ENCODE results near the gene CCDC106.

Gene CCDC106

DNA sequence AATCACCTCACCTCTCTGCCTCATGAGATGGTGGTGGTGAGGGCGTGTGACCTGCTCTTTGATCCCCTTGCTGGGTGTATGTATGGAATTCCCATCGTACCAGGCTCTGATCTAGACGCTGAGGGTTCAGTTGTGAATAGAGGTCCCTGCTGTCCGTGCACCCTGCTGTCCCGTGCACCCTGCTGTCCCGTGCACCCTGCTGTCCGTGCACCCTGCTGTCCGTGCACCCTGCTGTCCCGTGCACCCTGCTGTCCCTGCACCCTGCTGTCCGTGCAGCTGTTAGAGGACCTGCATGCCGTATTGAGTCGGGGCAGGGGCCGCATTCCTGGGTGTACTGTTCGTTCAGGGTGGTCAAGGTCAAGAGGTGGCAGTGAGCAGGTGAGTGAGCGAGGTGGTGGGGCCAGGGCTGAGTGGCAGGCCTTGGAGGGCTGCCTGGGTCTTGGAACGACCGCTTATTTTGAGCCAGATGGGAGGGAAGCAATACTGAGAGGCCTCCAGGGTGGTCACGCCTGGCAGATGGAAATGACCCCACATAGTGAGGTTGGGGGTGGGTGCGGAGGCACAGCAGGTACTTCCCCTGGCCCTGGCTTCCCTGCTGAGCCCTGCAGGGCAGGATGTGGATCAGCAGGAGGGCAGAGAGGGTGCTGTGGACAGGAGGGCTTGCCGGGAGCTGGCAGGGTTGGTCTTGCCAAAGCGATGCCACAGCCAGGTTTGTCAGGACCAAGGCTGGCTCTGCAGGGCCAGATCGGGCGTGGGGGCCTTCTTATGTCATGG is 22.5 kb downstream of the CCDC106 start:
- DNase-seq: no peak

DNA sequence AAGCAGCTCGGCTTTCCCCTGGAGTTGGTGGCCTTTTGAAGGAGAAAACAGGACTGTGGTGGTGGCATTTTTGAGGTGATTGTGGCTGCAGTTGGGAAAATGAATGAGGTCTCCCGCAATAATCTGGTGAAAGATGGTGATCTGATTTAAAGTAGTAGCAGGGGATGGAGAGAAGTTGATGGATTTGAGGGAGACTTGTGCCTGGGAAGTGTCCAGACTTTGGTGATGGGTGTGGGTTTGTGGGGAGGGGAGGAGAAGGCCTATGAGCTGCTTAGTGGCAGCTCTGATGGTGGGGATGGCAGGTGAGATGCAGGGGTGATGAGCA is 23.0 kb downstream of the CCDC106 start:
- DNase-seq: no peak

DNA sequence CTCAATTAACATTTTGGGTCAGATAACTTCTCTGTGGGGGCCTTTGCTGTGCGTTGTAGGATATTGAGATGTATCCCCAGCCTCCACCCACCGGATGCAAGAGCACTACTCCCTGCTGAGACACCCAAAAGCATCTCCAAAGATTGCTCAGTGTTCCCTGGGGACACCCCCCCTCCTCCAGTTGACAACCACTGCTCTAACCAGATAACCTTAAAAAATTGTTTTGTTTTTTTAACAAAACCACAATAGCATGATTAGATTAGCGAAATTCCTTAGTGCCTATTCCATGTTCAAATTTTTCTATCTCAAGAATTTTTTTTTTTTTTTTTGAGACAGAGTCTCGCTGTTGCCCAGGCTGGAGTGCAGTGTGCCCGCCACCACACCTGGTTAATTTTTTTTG is 24.4 kb downstream of the CCDC106 start:
- DNase-seq: peak; percentile 27

DNA sequence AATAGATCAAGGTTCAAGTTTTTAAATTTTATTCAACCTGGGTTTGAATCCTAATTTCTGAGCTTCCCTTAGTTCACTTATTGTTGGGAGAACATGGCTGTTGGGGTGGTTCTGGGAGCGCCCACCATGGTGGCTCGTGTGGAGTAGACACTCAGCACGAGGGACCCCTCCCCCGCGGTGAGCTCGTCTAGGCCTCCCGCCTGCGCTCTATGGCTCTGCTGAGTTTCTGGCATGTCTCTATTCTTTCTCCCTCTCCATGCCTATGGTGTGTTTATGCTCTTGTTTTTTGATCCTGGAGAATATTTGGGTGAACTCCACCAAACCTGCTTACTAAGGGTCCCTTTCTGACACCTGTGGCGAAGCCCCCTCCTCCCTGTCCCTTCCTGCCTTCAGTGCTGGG is 25.5 kb downstream of the CCDC106 start:
- no peak for DNase-seq

DNA sequence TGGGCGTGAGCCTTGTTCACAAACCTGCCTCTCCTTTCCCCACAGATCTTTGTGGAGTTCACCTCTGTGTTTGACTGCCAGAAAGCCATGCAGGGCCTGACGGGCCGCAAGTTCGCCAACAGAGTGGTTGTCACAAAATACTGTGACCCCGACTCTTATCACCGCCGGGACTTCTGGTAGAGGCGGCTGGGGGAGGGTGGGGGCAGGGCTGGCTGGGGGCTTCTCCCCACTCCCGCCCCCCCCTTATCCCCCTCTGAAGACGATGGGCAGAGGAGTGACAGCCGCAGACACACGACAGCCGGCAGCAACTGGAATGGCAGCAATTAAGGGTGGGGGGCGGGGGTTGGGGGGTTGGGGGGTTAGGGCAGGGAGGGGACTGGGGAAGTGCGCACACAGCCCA is 25.9 kb downstream of the CCDC106 start:
- DNase-seq: no peak

DNA sequence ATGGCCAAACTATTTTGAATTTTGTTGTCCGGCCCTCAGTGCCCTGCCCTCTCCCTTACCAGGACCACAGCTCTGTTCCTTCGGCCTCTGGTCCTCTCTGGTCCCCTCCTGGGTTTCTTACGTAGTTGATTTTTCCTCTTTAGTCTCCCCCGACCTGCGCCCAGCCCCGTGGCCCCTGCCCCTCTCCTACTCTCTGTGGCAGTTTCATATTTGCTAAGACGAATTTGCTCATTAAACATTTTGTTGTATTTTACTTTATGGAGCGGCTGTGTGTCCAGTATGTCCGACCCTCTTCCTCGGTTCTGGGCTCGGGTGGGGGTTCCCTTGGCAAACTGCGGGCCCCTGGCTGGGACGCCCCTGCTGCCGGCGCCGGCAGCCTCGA is 26.4 kb downstream of the CCDC106 start:
- no peak for DNase-seq

DNA sequence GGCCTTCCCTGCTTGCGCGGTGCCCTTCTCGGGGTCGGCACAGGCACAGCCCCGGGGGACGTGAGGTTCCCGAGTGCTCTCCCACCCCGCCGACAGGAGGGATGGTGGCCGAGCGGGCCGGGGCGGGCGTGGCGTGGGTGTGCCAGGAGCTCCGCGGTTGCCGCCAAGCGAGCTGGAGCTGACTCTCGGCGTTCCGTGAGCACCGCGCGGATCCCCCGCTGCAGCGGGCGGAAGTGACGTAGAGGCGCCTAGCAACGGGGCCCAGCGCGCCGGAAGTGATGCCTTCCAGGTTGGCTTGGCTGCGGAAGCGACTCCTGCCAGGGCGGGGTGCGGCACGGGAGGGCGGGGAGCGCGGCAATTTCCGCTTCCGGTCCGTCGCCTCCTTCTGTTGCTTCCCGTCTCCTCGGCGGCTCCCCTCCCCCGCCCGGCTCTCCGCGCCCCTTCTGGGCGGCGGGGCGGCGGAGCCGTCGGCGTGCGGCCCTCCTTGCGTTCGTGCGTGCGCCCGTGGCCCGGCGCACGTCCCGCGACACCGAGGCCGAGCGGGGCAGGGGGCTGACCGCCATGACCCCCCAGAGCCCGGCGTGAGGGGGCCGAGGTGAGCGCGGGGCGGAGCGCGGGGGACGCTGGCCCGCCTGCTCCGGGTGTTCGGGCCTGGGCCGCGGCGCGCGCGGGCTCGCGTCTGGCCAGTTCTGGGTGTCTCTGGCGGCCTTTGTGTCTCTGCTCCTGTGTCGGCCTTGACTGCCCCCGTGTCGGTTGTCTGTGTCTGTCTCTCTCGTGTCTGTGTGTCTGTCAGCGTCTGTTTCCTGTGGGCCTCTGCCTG is 27.0 kb downstream of the CCDC106 start, which contains the start of gene EPN1:
TSS of gene EPN1 (plus strand) at position 386 of the 820 bp plus-strand sequence. CDS start 3,402 bp downstream, outside the sequence.
- peak; percentile 97 for DNase-seq

DNA sequence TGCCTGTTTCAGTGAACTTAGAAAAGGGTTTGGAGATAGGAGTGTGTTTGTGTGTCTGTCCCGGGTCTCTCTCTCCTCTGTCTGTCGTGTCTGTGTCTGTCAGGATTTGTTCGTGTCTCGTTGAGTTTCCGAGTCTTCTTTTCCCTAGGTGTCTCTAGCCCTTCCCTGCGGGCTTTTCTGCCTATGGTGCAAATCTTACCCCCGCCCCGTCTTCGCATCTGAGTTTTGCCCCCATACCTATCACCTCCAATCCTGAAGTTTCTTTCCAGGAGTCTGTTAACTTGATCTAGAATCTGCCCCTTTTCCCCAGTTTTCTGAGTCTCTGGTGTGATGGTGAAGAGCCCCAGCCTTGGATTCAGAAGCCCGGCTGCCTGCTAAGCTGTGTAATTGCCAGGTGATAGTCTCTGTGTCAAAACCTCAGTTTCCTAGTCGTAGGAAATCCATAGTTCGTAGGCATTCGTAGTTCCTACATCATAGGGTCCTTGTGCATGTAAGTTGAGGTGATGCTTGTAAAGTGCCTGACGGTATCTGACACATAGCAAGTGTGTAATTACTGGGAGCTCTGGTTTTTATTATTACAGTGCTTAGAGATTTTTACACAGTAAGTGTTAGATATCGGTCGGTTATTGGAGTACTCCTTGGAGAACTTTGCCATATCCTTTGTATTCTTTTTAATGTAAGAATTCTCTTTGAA is 27.8 kb downstream of the CCDC106 start:
- DNase-seq: no peak

DNA sequence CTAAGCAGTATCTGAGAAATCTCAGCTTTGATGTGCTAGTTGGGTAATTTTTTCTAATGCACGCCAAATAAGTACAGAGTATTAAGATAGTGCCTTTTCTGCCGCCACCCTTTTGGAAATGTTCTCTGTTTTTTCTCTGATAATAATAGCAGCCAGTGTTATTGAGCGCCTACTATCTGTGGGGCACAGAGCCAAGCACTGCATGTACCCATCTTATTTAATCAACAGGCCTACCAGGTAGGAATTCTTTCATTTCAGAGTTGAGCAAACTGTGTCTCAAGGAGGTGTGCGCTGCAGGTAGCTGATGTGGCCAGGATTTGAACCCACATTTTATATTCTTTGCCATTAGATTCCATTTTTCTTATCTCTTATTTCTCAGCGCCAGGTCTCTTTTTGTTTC is 28.4 kb downstream of the CCDC106 start:
- DNase-seq: peak; percentile 91

DNA sequence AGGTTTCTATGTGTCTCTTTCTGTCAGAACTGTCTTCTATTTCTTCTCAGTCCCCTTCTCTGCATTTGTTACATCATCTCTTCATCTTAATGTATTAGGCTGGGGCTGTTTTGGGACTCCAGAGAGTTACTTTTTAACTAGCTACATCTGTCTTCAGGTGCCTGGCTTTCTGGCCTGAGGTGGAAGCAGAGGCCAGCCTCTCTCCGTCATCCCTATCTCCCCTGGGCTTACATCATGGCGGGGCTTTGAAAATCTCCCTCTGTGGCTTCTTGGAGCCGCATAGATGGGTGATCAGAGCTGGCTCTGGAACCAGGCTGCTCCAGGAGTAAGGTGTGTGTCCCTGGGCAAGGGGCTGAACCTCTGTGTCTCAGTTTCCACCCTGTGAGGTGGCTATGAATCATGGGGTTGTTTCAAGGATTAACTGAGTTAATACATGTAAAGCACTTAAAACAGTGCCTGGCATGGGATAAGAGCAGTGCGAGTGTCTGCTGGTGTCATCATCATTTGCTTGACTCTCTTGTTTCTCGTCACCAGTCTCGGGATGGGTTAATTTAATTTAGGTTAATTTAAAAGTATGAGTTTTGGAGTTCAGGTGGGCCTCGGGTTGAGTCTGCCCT is 29.0 kb downstream of the CCDC106 start:
- no peak for DNase-seq

DNA sequence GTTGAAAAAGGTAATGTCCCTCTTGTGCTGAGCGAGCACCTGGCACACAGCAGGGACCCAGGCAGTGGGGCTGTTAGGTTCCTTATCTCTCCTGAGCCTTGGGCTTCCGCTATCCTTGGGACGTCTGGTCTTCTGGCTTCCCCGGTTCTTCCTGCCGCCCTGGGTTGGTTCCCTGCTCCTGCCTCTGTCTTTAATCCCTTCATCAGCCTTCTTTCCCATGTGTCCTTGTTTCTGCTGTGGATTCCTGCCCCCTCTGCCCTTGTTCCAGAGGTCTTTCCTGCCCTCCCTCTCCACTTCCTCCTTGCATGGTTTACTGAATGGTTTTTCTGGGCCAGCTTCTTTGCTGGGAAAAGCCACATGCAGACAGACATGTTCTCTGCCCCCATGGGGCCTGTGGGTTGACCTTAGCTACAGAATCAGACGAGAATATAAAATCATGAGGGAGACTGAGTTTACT is 29.6 kb downstream of the CCDC106 start:
- DNase-seq: no peak

DNA sequence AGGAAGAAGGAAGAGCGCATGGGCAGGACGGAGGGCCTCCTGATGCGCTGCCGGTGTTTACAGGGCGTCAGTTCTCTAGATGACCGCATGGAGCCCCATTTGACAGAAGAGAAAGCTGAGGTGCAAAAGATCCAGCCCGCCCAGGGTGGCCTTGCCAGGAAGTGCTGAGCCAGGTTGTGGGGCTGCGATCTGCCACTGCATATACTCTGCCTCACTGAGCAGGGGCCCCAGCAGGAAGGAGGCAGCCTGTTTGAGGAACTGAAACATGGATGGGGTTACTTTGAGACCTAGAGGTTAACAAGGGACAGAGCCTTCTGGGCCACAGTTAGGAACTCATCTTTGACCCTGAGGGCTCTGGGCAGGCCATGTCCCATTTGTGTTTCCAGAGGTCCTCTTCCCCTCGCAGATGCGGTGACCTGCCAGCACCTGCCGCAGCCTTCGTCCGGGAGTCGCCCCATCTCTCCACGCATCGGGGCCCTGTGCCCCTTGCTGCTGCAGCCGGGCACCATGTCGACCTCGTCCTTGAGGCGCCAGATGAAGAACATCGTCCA is 30.2 kb downstream of the CCDC106 start:
- DNase-seq: no peak

DNA sequence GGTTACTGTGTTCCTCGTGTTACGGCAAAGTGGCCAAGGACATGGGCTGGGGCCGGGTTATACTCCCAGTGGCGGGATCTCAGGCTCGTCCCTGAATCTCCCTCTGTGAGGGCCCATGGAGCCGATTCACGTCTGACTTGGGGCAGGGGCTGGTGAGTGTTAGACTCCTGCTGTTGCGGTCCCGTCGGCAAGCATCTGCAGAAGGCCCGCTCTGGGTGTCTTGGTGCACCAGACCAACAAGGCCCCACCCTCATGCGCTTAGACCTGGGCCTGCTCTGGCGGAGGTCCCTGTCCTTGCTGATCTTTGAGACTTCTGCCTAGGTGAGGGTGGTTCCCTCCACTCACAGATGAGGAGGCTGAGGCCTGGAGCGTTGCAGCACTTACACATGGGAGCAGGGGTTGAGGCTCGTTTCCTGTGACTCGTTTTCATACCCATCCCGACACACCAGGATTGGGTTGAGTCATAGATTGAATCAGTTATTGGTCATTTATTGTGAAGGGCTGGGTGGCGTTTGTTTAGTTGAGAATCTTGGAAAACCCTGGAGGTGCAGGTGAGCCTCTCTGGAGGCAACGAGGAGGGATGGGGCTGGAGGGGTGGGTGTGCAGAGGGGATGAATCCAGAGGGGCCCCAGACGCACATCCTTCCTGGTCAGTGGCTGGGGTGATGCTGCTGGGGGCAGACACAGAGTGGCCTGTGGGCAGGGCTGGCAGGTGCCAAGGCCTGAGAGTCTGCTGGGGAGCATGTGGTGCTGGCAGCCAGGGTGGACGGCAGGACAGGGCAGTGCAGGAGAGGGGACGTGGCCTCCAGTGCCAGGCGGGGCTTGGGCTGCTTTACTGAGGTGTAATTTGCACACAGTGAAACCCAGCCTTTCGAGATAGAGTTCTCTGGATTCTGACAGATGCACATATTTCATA is 31.6 kb downstream of the CCDC106 start:
- no peak for DNase-seq

DNA sequence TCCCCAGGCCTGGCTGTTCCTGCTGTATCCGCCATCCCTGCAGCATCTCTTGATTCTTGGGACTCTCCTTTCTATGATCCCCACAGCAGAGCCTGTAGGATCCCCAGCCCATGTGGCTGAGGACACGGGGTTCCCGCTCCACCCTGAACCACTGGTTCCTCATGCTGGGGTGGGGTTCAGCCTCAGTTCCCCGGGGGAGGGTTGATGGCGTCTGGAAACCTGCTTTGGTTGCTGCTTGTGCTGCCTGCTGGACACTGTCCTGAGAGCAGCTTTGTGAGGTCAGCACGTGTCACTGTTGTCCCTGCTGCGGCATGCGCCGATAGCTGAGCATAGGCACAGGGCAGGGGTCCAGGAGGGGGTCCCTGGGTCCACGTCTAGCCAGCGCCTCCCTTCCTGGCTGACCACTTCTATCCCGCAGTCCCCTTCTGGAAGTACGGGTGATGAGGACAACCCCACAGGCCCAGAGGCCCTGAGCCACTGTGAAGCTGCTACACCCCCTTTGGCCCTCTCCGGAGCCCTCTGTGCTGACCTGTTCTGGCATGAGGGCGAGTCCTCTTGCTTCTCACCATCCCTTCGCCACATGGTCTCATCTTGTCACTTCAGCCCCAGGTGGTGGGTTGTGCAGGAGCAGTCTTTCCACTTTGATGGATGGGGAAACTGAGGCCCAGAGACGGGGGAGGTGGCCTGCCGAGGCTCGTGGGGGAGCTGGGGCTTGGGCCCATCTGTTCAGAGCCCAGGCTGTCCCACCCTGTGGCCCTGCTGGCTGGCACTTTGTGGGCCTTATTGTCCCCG is 32.5 kb downstream of the CCDC106 start:
- DNase-seq: no peak

DNA sequence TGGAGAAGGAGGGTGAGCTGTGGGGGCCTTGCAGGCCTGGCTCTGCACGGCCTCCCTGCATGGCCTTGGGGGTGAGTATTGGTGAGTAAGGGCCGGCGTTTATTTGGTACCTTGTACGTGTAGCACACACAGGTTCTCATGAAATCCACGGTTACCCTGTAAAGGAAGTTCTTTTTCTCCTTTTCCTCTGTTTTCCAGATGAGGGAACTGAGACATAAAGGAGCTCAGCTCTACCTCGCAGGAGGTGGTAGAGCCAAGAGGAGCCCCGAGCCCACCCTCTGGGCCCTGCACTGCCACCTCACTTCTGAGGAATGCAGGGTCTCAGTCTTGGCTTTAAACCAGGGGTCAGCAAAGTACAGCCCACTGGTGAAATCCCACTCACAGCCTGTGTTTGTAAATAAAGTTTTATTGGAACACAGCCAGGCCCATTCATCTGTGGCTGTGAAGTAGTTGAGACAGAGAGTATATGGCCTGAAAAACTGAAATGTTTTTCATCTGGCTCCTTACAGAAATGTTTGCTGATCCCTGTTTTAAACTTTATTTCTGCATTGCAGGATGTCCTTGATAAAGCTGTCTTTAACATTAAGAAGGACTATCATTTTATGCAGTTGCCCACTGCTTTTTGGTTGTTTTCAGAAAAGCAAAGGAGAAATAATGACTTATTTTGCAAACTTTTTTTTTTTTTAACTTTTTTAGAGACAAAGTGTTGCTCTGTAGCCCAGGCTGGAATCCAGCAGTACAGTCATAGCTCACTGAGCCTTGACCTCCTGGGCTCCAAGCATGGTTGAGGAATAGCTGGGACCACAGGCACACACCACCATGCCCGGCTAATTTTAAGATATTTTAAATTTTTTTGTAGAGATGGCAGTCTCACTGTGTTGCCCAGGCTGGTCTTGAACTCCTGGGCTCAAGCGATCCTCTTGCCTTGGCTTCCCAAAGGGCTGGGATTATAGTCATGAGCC is 33.4 kb downstream of the CCDC106 start:
- DNase-seq: no peak

DNA sequence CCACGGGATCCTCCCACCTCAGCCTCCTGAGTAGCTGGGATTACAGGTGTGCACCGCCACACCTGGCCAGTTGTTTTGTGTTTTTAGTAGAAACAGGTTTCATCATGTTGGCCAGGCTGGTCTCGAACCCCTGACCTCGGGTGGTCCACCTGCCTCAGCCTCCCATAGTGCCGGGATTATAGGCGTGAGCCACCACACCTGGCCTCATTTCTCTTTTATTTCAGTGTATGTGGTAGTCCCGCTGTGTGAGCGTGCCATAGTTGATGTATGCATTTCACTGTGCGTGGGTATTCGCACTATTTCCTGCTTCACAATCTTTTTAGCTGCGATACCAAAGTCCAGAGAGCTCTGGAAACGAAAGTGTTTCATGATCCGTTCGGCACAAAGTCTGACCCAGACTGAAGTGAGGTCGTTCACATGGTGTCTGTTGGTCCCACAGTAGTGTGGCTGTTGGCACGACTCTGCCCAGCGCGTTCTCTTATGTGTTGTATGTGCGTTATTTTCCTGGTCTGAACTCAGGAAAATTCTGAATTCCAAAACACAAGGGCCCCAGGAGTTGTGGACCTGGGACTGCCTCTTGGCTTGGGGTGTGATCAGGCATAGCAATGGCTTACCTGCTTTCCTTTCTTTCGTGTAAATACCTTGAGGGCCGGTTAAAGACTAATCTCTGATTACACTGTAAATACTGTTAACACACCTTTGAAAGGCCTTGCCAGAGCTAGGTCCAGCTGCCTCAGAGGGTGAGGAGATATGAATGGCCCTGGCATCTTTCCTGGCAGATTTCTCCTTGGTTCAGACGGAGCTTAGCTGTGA is 35.6 kb downstream of the CCDC106 start:
- DNase-seq: no peak

DNA sequence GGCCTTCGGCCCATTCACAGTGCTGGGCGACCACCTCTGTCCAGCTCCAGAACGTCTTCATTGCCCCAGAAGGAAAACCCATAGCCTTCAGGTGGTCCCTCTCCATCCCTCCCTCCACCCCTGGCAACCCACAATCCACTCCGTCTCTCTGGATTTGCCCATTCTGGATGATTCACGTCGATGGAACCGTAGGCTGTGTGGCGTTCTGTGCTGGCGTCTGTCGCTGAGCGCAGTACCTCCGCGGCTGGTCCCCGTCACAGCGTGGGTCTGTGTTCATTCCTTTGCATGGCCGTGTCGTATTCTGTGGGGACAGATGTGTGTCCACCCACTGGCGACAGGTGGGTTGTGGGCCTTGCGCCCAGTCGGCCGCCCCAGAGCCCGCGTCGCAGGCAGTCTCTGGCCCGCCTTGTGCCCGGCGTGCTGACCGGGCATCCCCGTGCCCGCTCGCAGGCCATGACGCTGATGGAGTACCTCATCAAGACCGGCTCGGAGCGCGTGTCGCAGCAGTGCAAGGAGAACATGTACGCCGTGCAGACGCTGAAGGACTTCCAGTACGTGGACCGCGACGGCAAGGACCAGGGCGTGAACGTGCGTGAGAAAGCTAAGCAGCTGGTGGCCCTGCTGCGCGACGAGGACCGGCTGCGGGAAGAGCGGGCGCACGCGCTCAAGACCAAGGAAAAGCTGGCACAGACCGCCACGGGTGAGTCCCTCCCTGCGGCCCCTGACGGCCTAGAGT is 37.1 kb downstream of the CCDC106 start:
- DNase-seq: no peak

DNA sequence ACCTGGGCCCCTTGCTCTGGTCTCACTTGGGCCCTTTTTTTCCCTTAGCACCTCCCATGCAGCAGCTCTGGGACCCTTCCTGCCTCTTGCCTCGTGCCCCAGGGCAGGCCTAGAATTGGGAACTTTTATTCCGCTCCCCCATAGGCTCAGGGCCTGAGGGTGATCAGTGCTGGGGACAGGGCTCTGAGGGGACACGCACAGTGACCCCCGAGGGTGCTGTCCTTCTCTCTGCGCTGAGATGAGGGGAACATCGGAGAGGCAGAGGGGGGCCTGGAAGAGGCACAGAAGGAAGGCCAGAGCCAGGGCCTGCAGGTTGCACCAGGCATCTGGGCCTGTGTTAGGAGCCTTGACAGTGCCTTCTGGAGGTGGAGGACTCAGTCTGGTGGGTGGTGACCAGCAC is 37.8 kb downstream of the CCDC106 start:
- DNase-seq: no peak
